Urinary bladder (tissue), 4 donors: ENCODE measurements around the gene ABHD16B. TPM values are rescaled to one million over a fixed set of nuclear protein-coding genes. Genes with fewer than 3 reads are reported as not detected.

Experiments used
- DNase-seq: peaks from one replicate; pipeline ENCODE4 v3.0.0-alpha.2; 2015; ENCODE audit errors: extremely low spot score
- H3K27ac ChIP-seq: one replicate; pipeline ENCODE4 v1.5.1; 2013; ENCODE audit warnings: low read depth, mild to moderate bottlenecking, moderate library complexity
- H3K36me3 ChIP-seq: one replicate; pipeline ENCODE4 v1.6.1; 2013; ENCODE audit warnings: mild to moderate bottlenecking, moderate library complexity; ENCODE audit not compliant: insufficient read depth
- H3K4me1 ChIP-seq: one replicate; pipeline ENCODE4 v1.6.1; 2013; ENCODE audit warnings: mild to moderate bottlenecking, moderate library complexity; ENCODE audit not compliant: insufficient read depth
- H3K4me3 ChIP-seq: one replicate; pipeline ENCODE4 v1.5.1; 2013; ENCODE audit warnings: low read depth, low read length
- WGBS: extraction: QIAGEN DNeasy Blood & Tissue Kit; methylation state at CpG from one replicate; pipeline ENCODE4 v1.1.7; 2013; 5-methylcytosine and 5-hydroxymethylcytosine counted together
- polyA plus RNA-seq: library from polyadenylated mRNA; stranded (reverse); fragments of 200-250 nt; gene quantifications from one replicate; pipeline ENCODE4 v1.2.3, GENCODE V29; 2013
- small RNA-seq: library from RNA; depleted of rRNA; stranded (forward); fragments of <200 nt; gene quantifications from one replicate; pipeline ENCODE3, GENCODE V24; 2014
- total RNA-seq: library from RNA; depleted of rRNA; stranded (reverse); fragments of >200 nt; gene quantifications from one replicate; pipeline ENCODE4 v1.2.3, GENCODE V29; 2014
- donor health status: healthy with polysubstance abuse.
- donor health status: healthy.

Gene ABHD16B
- total and polyA plus RNA-seq, 2 donors = 0.68 TPM; not detected in 1

- Histone ChIP-seq H3K4me3 (peak overlapping the region; percentile 97), H3K4me1 (peaks cover 3% of the 10 kb centered on the region), H3K36me3 (no peaks in the 10 kb centered on the region), H3K27ac (peak overlapping the region; percentile 81)
- 13% methylated on average over 18 of the region's 18 CpGs for WGBS
- DNase-seq = no peak
Measured at GRCh38 chr20:63896264-63897105, 35.2 kb downstream of the ABHD16B start.

GRCh38 chr20:63897978-63898561, 36.8 kb downstream of the ABHD16B start:
- Histone ChIP-seq H3K4me1 (peaks cover 3% of the 10 kb centered on the region), H3K27ac (no peak overlapping the region), H3K36me3 (no peaks in the 10 kb centered on the region), H3K4me3 (no peak overlapping the region)
- DNase-seq = no peak
- WGBS = 91% methylated on average over 6 of the region's 6 CpGs

GRCh38 chr20:63898882-63899558, 37.7 kb downstream of the ABHD16B start:
- DNase-seq = no peak
- Histone ChIP-seq H3K4me1 (peaks cover 3% of the 10 kb centered on the region), H3K27ac (no peak overlapping the region), H3K36me3 (no peaks in the 10 kb centered on the region), H3K4me3 (no peak overlapping the region)
- 74% methylated on average over 10 of the region's 10 CpGs for WGBS

GRCh38 chr20:63900413-63900812, 39.1 kb downstream of the ABHD16B start:
- 79% methylated on average over 3 of the region's 3 CpGs for WGBS
- peaks cover 3% of the 10 kb centered on the region for H3K4me1 ChIP-seq
- no peak for DNase-seq
- H3K36me3 ChIP-seq = no peaks in the 10 kb centered on the region
- H3K27ac ChIP-seq = no peak overlapping the region
- H3K4me3 ChIP-seq = no peak overlapping the region

- Histone ChIP-seq H3K36me3 (no peaks in the 10 kb centered on the region), H3K4me3 (no peak overlapping the region), H3K4me1 (no peaks in the 10 kb centered on the region), H3K27ac (no peak overlapping the region)
- no peak for DNase-seq
- 90% methylated on average over 11 of the region's 11 CpGs for WGBS
Measured at GRCh38 chr20:63903796-63904561, 42.7 kb downstream of the ABHD16B start.

- 71% methylated on average over 16 of the region's 16 CpGs for WGBS
Measured at GRCh38 chr20:63908008-63908682, 46.8 kb downstream of the ABHD16B start.

GRCh38 chr20:63911176-63911575, 49.9 kb downstream of the ABHD16B start:
- no peaks in the 10 kb centered on the region for H3K4me1 ChIP-seq

More at GRCh38 chr20:63908008-63908682, 46.8 kb downstream of the ABHD16B start:
- Histone ChIP-seq H3K36me3 (no peaks in the 10 kb centered on the region), H3K4me3 (no peak overlapping the region), H3K27ac (no peak overlapping the region), H3K4me1 (no peaks in the 10 kb centered on the region)
- no peak for DNase-seq

More at GRCh38 chr20:63911176-63911575, 49.9 kb downstream of the ABHD16B start:
- DNase-seq = no peak
- WGBS = 44% methylated on average over 12 of the region's 12 CpGs
- no peak overlapping the region for H3K4me3 ChIP-seq
- no peaks in the 10 kb centered on the region for H3K36me3 ChIP-seq
- H3K27ac ChIP-seq = no peak overlapping the region

Small RNA genes within 50 kb of the gene (small RNA-seq; reads per million reads assigned to genes)
- gene RNU1-134P = not detected

Other genes starting within 250 kb of the ABHD16B start
- 7.7 TPM for gene GMEB2, start 234.4 kb upstream of the ABHD16B start, total RNA-seq
- 12.1 TPM for gene GMEB2, start 234.4 kb upstream of the ABHD16B start, polyA plus RNA-seq
- gene STMN3, start 208.1 kb upstream of the ABHD16B start, total RNA-seq = 17.7 TPM
- gene STMN3, start 208.1 kb upstream of the ABHD16B start, polyA plus RNA-seq = 44.7 TPM
- gene RTEL1, start 203.2 kb upstream of the ABHD16B start, total RNA-seq = 13.3 TPM
- gene RTEL1, start 203.2 kb upstream of the ABHD16B start, polyA plus RNA-seq = 12.3 TPM
- 0.42 TPM for gene TNFRSF6B, start 164.8 kb upstream of the ABHD16B start, total RNA-seq
- 35.6 TPM for gene TNFRSF6B, start 164.8 kb upstream of the ABHD16B start, polyA plus RNA-seq
- gene ARFRP1, start 153.5 kb upstream of the ABHD16B start, total RNA-seq = 17.9 TPM
- 40.8 TPM for gene ARFRP1, start 153.5 kb upstream of the ABHD16B start, polyA plus RNA-seq
- gene ZGPAT, start 153.5 kb upstream of the ABHD16B start, total RNA-seq = 11.0 TPM
- gene ZGPAT, start 153.5 kb upstream of the ABHD16B start, polyA plus RNA-seq = 30.7 TPM
- gene LIME1, start 124.8 kb upstream of the ABHD16B start, total RNA-seq = 1.1 TPM
- 7.9 TPM for gene LIME1, start 124.8 kb upstream of the ABHD16B start, polyA plus RNA-seq
- 8.6 TPM for gene SLC2A4RG, start 121.7 kb upstream of the ABHD16B start, total RNA-seq
- 106 TPM for gene SLC2A4RG, start 121.7 kb upstream of the ABHD16B start, polyA plus RNA-seq
- 10.6 TPM for gene ZBTB46, start 30.2 kb upstream of the ABHD16B start, total RNA-seq
- gene ZBTB46, start 30.2 kb upstream of the ABHD16B start, polyA plus RNA-seq = 6.7 TPM
- 53.7 TPM for gene TPD52L2, start 3.8 kb downstream of the ABHD16B start, total RNA-seq
- gene TPD52L2, start 3.8 kb downstream of the ABHD16B start, polyA plus RNA-seq = 132 TPM
- gene DNAJC5, start 33.6 kb downstream of the ABHD16B start, total RNA-seq = 18.7 TPM
- 31.8 TPM for gene DNAJC5, start 33.6 kb downstream of the ABHD16B start, polyA plus RNA-seq
- gene UCKL1, start 94.9 kb downstream of the ABHD16B start, total RNA-seq = 20.1 TPM
- gene UCKL1, start 94.9 kb downstream of the ABHD16B start, polyA plus RNA-seq = 41.2 TPM
- 8.7 TPM for gene ZNF512B, start 108.4 kb downstream of the ABHD16B start, total RNA-seq
- 13.8 TPM for gene ZNF512B, start 108.4 kb downstream of the ABHD16B start, polyA plus RNA-seq
- 1.8 TPM for gene SAMD10, start 118.1 kb downstream of the ABHD16B start, total RNA-seq
- gene SAMD10, start 118.1 kb downstream of the ABHD16B start, polyA plus RNA-seq = 3.8 TPM
- gene PRPF6, start 119.6 kb downstream of the ABHD16B start, total RNA-seq = 44.1 TPM
- 71.8 TPM for gene PRPF6, start 119.6 kb downstream of the ABHD16B start, polyA plus RNA-seq
- gene C20orf204, start 174.7 kb downstream of the ABHD16B start, total RNA-seq = 0.95 TPM
- gene C20orf204, start 174.7 kb downstream of the ABHD16B start, polyA plus RNA-seq = 0.71 TPM
- 4.5 TPM for gene SOX18, start 188.1 kb downstream of the ABHD16B start, total RNA-seq
- gene SOX18, start 188.1 kb downstream of the ABHD16B start, polyA plus RNA-seq = 66.0 TPM
- 18.2 TPM for gene TCEA2, start 201.7 kb downstream of the ABHD16B start, total RNA-seq
- 69.0 TPM for gene TCEA2, start 201.7 kb downstream of the ABHD16B start, polyA plus RNA-seq
- gene RGS19, start 218.0 kb downstream of the ABHD16B start, total RNA-seq = 7.8 TPM
- 11.6 TPM for gene RGS19, start 218.0 kb downstream of the ABHD16B start, polyA plus RNA-seq
- 1.1 TPM for gene OPRL1, start 218.6 kb downstream of the ABHD16B start, total RNA-seq
- gene OPRL1, start 218.6 kb downstream of the ABHD16B start, polyA plus RNA-seq = 0.67 TPM
- gene LKAAEAR1, start 222.9 kb downstream of the ABHD16B start, total RNA-seq = not detected
- gene LKAAEAR1, start 222.9 kb downstream of the ABHD16B start, polyA plus RNA-seq = 0.48 TPM
- not detected for gene NPBWR2, start 246.1 kb downstream of the ABHD16B start, total RNA-seq
- gene NPBWR2, start 246.1 kb downstream of the ABHD16B start, polyA plus RNA-seq = not detected